ENCODE results near the gene SOX1.

The SOX1 gene

GRCh38 chr13:112116187-112116950 lies 49.4 kb downstream of the SOX1 start:
- DNase-seq (ENCODE audit: low read depth): no peak
- no peak overlapping the region for H3K4me3 ChIP-seq (ENCODE audit: low read depth, low read length)
- no peak for TF ChIP-seq CTCF (IDR thresholded peaks at IDR 0.05; ENCODE audit: control insufficient read depth, extremely low read depth, insufficient read depth)

- no peak for DNase-seq (ENCODE audit: low read depth)
- no peak for TF ChIP-seq CTCF (IDR thresholded peaks at IDR 0.05; ENCODE audit: control insufficient read depth, extremely low read depth, insufficient read depth)
- no peak overlapping the region for H3K4me3 ChIP-seq (ENCODE audit: low read depth, low read length)
These were observed 50.5 kb downstream of the SOX1 start for GRCh38 chr13:112117258-112117954.

- TF ChIP-seq CTCF (IDR thresholded peaks at IDR 0.05; ENCODE audit: control insufficient read depth, extremely low read depth, insufficient read depth): no peak
These were observed 51.0 kb downstream of the SOX1 start for GRCh38 chr13:112117955-112118302.

GRCh38 chr13:112118451-112119064 lies 51.6 kb downstream of the SOX1 start:
- H3K4me3 ChIP-seq (ENCODE audit: low read depth, low read length): no peak overlapping the region

More at GRCh38 chr13:112117955-112118302, 51.0 kb downstream of the SOX1 start:
- H3K4me3 ChIP-seq (ENCODE audit: low read depth, low read length): no peak overlapping the region
- no peak for DNase-seq (ENCODE audit: low read depth)

GRCh38 chr13:112119192-112120030 lies 52.5 kb downstream of the SOX1 start:
- H3K4me3 ChIP-seq (ENCODE audit: low read depth, low read length): no peak overlapping the region
- no peak for TF ChIP-seq CTCF (IDR thresholded peaks at IDR 0.05; ENCODE audit: control insufficient read depth, extremely low read depth, insufficient read depth)
- no peak for DNase-seq (ENCODE audit: low read depth)

More at GRCh38 chr13:112118451-112119064, 51.6 kb downstream of the SOX1 start:
- no peak for DNase-seq (ENCODE audit: low read depth)
- no peak for TF ChIP-seq CTCF (IDR thresholded peaks at IDR 0.05; ENCODE audit: control insufficient read depth, extremely low read depth, insufficient read depth)

- TF ChIP-seq CTCF (IDR thresholded peaks at IDR 0.05; ENCODE audit: control insufficient read depth, extremely low read depth, insufficient read depth): no peak
- no peak for DNase-seq (ENCODE audit: low read depth)
- no peak overlapping the region for H3K4me3 ChIP-seq (ENCODE audit: low read depth, low read length)
These were observed 53.1 kb downstream of the SOX1 start for GRCh38 chr13:112120031-112120373.
